Measurements from ENCODE around the gene ELP2.

Gene ELP2

GRCh38 chr18:36181441-36181840 is 51.7 kb downstream of the ELP2 start:
- no peak overlapping the region for H2AK5ac ChIP-seq (ENCODE audit: low read depth, low read length)
- H3K23ac ChIP-seq (ENCODE audit: low read depth, low read length, poor library complexity), result no peak overlapping the region
- H3K4me3 ChIP-seq (ENCODE audit: low read length in 2 of 2), result no peak overlapping the region
- H4K91ac ChIP-seq (ENCODE audit: low read depth, low read length, poor library complexity), result no peak overlapping the region
- H2BK12ac ChIP-seq (ENCODE audit: low read length), result no peak overlapping the region
- H3K9me3 ChIP-seq (replicated peaks in 1 of 2; ENCODE audit: control insufficient read depth in 2 of 2, insufficient read depth in 1 of 2, low read depth in 1 of 2, low read length in 2 of 2), result no peaks in the 10 kb centered on the region
- H3K4ac ChIP-seq (ENCODE audit: low read length), result no peak overlapping the region
- H3K18ac ChIP-seq (ENCODE audit: low read length), result no peak overlapping the region
- no CpG with 5 or more reads among the region's 6 CpGs for WGBS, 2 donors (ENCODE audit: extremely low coverage in 2 of 2, insufficient read length in 2 of 2, insufficient replicate concordance in 1 of 2)
- no peaks in the 10 kb centered on the region for H3K79me1 ChIP-seq (ENCODE audit: low read depth, low read length)
- H3K9ac ChIP-seq (ENCODE audit: low read depth, low read length, poor library complexity), result no peak overlapping the region
- no peak overlapping the region for H3K27ac ChIP-seq (replicated peaks; ENCODE audit: low read length)
- no peak overlapping the region for H3K4me2 ChIP-seq (ENCODE audit: insufficient read depth, low read length, poor library complexity, severe bottlenecking)
- DNase-seq (ENCODE audit: low spot score), result no peak
- H2BK120ac ChIP-seq (ENCODE audit: low read depth, low read length), result no peak overlapping the region
- no peak overlapping the region for H2BK15ac ChIP-seq (ENCODE audit: low read length)
- H3K4me1 ChIP-seq (ENCODE audit: control insufficient read depth in 2 of 2, insufficient read depth in 1 of 2, low read depth in 1 of 2, low read length in 2 of 2), result no peaks in the 10 kb centered on the region
- H3K27me3 ChIP-seq (ENCODE audit: control insufficient read depth in 3 of 3, insufficient read depth in 3 of 3, low read depth in 1 of 3, low read length in 3 of 3), result peaks cover 5 to 21% (median 18%) of the 10 kb centered on the region in 3 experiments
- H2AFZ ChIP-seq (ENCODE audit: low read length), result no peak overlapping the region
- no peak overlapping the region for H2BK5ac ChIP-seq (ENCODE audit: low read length)
- peaks cover under 1 to 18% of the 10 kb centered on the region in 2 donors for H3K36me3 ChIP-seq (replicated peaks in 1 of 2; ENCODE audit: control insufficient read depth in 2 of 2, insufficient read depth in 2 of 2, low read length in 2 of 2)
- no peak overlapping the region for H4K8ac ChIP-seq (ENCODE audit: low read depth, low read length)
- no peak overlapping the region for H3K14ac ChIP-seq (ENCODE audit: low read length)

GRCh38 chr18:36181898-36182506 is 52.3 kb downstream of the ELP2 start:
- no peak overlapping the region for H3K23ac ChIP-seq (ENCODE audit: low read depth, low read length, poor library complexity)
- H2BK5ac ChIP-seq (ENCODE audit: low read length), result no peak overlapping the region
- no peak overlapping the region for H4K8ac ChIP-seq (ENCODE audit: low read depth, low read length)
- peaks cover 9 to 24% (median 23%) of the 10 kb centered on the region in 3 experiments for H3K27me3 ChIP-seq (ENCODE audit: control insufficient read depth in 3 of 3, insufficient read depth in 3 of 3, low read depth in 1 of 3, low read length in 3 of 3)
- H4K91ac ChIP-seq (ENCODE audit: low read depth, low read length, poor library complexity), result no peak overlapping the region
- peaks cover 0 to 12% of the 10 kb centered on the region in 2 donors for H3K36me3 ChIP-seq (replicated peaks in 1 of 2; ENCODE audit: control insufficient read depth in 2 of 2, insufficient read depth in 2 of 2, low read length in 2 of 2)
- H2BK12ac ChIP-seq (ENCODE audit: low read length), result no peak overlapping the region
- H3K9ac ChIP-seq (ENCODE audit: low read depth, low read length, poor library complexity), result no peak overlapping the region
- H3K18ac ChIP-seq (ENCODE audit: low read length), result no peak overlapping the region
- H3K14ac ChIP-seq (ENCODE audit: low read length), result no peak overlapping the region
- peaks cover 0 to under 1% of the 10 kb centered on the region in 2 donors for H3K4me1 ChIP-seq (ENCODE audit: control insufficient read depth in 2 of 2, insufficient read depth in 1 of 2, low read depth in 1 of 2, low read length in 2 of 2)
- DNase-seq (ENCODE audit: low spot score), result no peak
- H3K27ac ChIP-seq (replicated peaks; ENCODE audit: low read length), result no peak overlapping the region
- no peak overlapping the region for H3K4ac ChIP-seq (ENCODE audit: low read length)
- H3K4me3 ChIP-seq (ENCODE audit: low read length in 2 of 2), result no peak overlapping the region
- H2BK15ac ChIP-seq (ENCODE audit: low read length), result no peak overlapping the region
- no peak overlapping the region for H2BK120ac ChIP-seq (ENCODE audit: low read depth, low read length)
- no peak overlapping the region for H3K4me2 ChIP-seq (ENCODE audit: insufficient read depth, low read length, poor library complexity, severe bottlenecking)
- no peaks in the 10 kb centered on the region for H3K79me1 ChIP-seq (ENCODE audit: low read depth, low read length)
- no peak overlapping the region for H2AK5ac ChIP-seq (ENCODE audit: low read depth, low read length)
- no peaks in the 10 kb centered on the region for H3K9me3 ChIP-seq (replicated peaks in 1 of 2; ENCODE audit: control insufficient read depth in 2 of 2, insufficient read depth in 1 of 2, low read depth in 1 of 2, low read length in 2 of 2)
- H2AFZ ChIP-seq (ENCODE audit: low read length), result no peak overlapping the region
- WGBS, 2 donors (ENCODE audit: extremely low coverage in 2 of 2, insufficient read length in 2 of 2, insufficient replicate concordance in 1 of 2), result no CpG with 5 or more reads among the region's 3 CpGs

GRCh38 chr18:36183033-36183432 is 53.3 kb downstream of the ELP2 start:
- Histone ChIP-seq H3K14ac (ENCODE audit: low read length) (no peak overlapping the region), H3K27ac (replicated peaks; ENCODE audit: low read length) (no peak overlapping the region), H2BK5ac (ENCODE audit: low read length) (no peak overlapping the region), H3K27me3 (ENCODE audit: control insufficient read depth in 3 of 3, insufficient read depth in 3 of 3, low read depth in 1 of 3, low read length in 3 of 3) (peaks cover 17 to 33% (median 28%) of the 10 kb centered on the region in 3 experiments), H2BK120ac (ENCODE audit: low read depth, low read length) (no peak overlapping the region), H3K9ac (ENCODE audit: low read depth, low read length, poor library complexity) (no peak overlapping the region), H3K4ac (ENCODE audit: low read length) (no peak overlapping the region), H4K8ac (ENCODE audit: low read depth, low read length) (no peak overlapping the region), H3K9me3 (replicated peaks in 1 of 2; ENCODE audit: control insufficient read depth in 2 of 2, insufficient read depth in 1 of 2, low read depth in 1 of 2, low read length in 2 of 2) (no peaks in the 10 kb centered on the region), H3K4me3 (ENCODE audit: low read length in 2 of 2) (no peak overlapping the region), H3K23ac (ENCODE audit: low read depth, low read length, poor library complexity) (no peak overlapping the region), H2BK15ac (ENCODE audit: low read length) (no peak overlapping the region), H2BK12ac (ENCODE audit: low read length) (no peak overlapping the region), H3K4me2 (ENCODE audit: insufficient read depth, low read length, poor library complexity, severe bottlenecking) (no peak overlapping the region), H2AFZ (ENCODE audit: low read length) (no peak overlapping the region), H3K18ac (ENCODE audit: low read length) (no peak overlapping the region), H3K79me1 (ENCODE audit: low read depth, low read length) (no peaks in the 10 kb centered on the region), H2AK5ac (ENCODE audit: low read depth, low read length) (no peak overlapping the region), H3K4me1 (ENCODE audit: control insufficient read depth in 2 of 2, insufficient read depth in 1 of 2, low read depth in 1 of 2, low read length in 2 of 2) (peaks cover 0 to 2% of the 10 kb centered on the region in 2 donors), H3K36me3 (replicated peaks in 1 of 2; ENCODE audit: control insufficient read depth in 2 of 2, insufficient read depth in 2 of 2, low read length in 2 of 2) (peaks cover 0 to 2% of the 10 kb centered on the region in 2 donors), H4K91ac (ENCODE audit: low read depth, low read length, poor library complexity) (no peak overlapping the region)
- DNase-seq (ENCODE audit: low spot score), result no peak
- no CpG with 5 or more reads among the region's 6 CpGs for WGBS, 2 donors (ENCODE audit: extremely low coverage in 2 of 2, insufficient read length in 2 of 2, insufficient replicate concordance in 1 of 2)

GRCh38 chr18:36183987-36184386 is 54.3 kb downstream of the ELP2 start:
- H3K4me1 ChIP-seq (ENCODE audit: control insufficient read depth in 2 of 2, insufficient read depth in 1 of 2, low read depth in 1 of 2, low read length in 2 of 2), result peaks cover 0 to 2% of the 10 kb centered on the region in 2 donors
- H3K9me3 ChIP-seq (replicated peaks in 1 of 2; ENCODE audit: control insufficient read depth in 2 of 2, insufficient read depth in 1 of 2, low read depth in 1 of 2, low read length in 2 of 2), result no peaks in the 10 kb centered on the region
- no CpG with 5 or more reads among the region's 2 CpGs for WGBS, 2 donors (ENCODE audit: extremely low coverage in 2 of 2, insufficient read length in 2 of 2, insufficient replicate concordance in 1 of 2)
- no peak overlapping the region for H3K27ac ChIP-seq (replicated peaks; ENCODE audit: low read length)
- no peak overlapping the region for H3K4me2 ChIP-seq (ENCODE audit: insufficient read depth, low read length, poor library complexity, severe bottlenecking)
- no peak for DNase-seq (ENCODE audit: low spot score)
- no peak overlapping the region for H3K23ac ChIP-seq (ENCODE audit: low read depth, low read length, poor library complexity)
- no peak overlapping the region for H2AFZ ChIP-seq (ENCODE audit: low read length)
- H2AK5ac ChIP-seq (ENCODE audit: low read depth, low read length), result no peak overlapping the region
- no peak overlapping the region for H3K9ac ChIP-seq (ENCODE audit: low read depth, low read length, poor library complexity)
- H3K79me1 ChIP-seq (ENCODE audit: low read depth, low read length), result no peaks in the 10 kb centered on the region
- H4K8ac ChIP-seq (ENCODE audit: low read depth, low read length), result no peak overlapping the region
- H2BK12ac ChIP-seq (ENCODE audit: low read length), result no peak overlapping the region
- H3K18ac ChIP-seq (ENCODE audit: low read length), result no peak overlapping the region
- H2BK5ac ChIP-seq (ENCODE audit: low read length), result no peak overlapping the region
- H2BK15ac ChIP-seq (ENCODE audit: low read length), result no peak overlapping the region
- H3K27me3 ChIP-seq (ENCODE audit: control insufficient read depth in 3 of 3, insufficient read depth in 3 of 3, low read depth in 1 of 3, low read length in 3 of 3), result peaks cover 21 to 43% (median 37%) of the 10 kb centered on the region in 3 experiments
- no peak overlapping the region for H2BK120ac ChIP-seq (ENCODE audit: low read depth, low read length)
- no peak overlapping the region for H3K4me3 ChIP-seq (ENCODE audit: low read length in 2 of 2)
- no peaks in the 10 kb centered on the region for H3K36me3 ChIP-seq (replicated peaks in 1 of 2; ENCODE audit: control insufficient read depth in 2 of 2, insufficient read depth in 2 of 2, low read length in 2 of 2)
- no peak overlapping the region for H4K91ac ChIP-seq (ENCODE audit: low read depth, low read length, poor library complexity)
- H3K4ac ChIP-seq (ENCODE audit: low read length), result no peak overlapping the region
- no peak overlapping the region for H3K14ac ChIP-seq (ENCODE audit: low read length)
